ENCODE data around the gene GRIA4.
A peak's percentile ranks its signal among the peaks of the same experiment; 100 is the strongest.

The GRIA4 gene

DNA sequence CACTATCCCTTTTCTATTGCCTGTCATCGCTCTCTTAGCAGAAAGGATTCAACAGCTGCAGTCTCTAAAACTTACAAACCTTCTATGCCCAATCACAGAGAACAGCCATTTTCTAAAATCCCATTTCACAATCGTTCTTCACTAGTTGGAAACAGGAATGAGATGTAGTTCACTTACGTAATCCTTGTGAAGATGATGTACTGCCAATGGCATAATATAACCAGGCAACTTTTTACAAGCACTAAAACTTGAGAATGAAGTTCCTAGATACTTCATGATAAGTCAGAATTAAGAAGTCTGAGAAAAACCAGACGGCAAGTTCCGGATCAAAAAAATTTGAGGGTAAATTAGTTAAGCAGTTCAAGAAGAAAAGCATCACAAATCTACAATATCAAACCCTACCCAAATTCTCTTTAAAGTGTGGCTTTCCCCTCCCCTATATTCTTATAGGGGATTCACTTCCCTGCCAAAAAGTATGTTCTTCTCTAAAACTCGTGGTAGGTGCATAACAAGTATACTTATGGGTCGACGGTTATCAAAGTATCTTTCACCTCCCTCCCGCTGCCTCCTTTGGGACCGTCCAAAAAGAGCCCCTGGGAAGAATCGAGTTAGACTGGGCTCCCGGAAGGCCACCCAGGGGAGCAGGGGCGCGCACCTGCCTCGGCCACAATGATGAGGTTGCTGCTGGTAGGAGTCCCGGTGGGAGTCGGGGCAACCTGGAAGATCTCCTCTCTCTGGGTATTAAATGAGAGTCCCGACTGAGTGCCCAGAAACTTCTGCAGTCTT, 411.5 kb downstream of the GRIA4 start:
- DNase-seq, result peak; percentile 23

DNA sequence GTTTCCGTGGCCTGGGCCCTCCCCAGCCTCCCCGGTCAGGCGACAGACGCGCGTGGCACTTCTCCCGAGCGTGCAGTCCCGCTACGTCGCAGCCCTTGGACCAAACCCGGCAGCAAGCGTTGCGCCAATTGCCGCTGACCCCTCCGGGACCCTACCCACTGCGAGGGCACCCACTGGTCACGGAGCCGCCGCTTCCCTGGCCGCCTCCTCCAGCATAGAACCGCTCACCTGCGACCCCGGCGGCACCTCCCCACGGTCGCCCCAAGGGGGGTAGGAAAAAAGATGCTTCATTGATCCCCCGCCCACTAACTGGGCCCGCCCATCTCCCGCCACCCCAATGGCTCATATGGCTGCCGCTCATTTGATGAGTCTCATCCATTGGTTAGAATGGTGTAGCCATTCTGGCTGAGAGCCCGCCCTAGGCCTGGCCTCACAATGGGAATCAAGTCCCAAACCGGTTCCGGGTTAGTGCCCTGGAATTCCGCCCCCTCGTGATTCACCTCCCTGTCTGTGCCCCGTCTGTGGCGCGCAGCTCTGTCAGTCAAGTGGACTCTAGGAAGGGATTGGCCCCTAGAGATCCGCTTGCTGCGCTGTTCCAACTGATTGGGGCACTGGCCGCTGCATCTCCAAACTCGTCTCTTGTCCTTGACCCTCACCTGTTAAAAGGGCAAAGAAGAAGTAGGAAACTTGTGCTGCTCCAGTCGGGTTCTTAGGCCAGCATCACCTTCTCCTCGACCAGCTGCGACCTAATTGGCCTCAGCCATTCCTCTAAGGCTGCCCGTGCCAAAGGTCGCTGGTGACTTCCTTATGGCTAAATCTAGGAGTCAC, 412.3 kb downstream of the GRIA4 start, which contains the start of gene MSANTD4:
MSANTD4 (minus strand) TSS at position 274 of the 828 bp plus-strand sequence. CDS start 11,323 bp downstream, outside the sequence.
- peak; percentile 99 for DNase-seq

DNA sequence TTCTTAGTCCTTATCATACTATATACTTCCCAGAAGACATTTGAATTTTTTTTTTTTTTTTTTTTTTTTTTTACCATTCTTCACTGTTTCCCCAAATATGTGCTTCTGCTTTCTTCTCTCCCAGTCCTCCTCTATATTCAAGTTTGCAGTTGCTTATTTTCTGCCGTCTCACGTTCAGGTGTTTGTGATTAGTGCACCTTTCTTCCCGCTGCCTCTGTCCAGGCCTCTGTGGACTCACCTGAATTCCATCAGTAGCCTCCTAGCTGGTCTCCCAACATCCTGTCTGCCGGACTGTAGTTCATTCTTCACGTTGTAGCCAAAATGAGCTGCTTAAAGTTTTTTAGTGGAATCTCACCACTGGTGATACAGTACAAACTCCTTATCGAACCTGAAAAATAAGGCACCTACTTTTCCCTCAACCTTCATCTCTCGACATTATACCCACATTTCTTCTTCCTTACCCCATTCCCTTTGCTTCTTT, 413.0 kb downstream of the GRIA4 start:
- no peak for DNase-seq

DNA sequence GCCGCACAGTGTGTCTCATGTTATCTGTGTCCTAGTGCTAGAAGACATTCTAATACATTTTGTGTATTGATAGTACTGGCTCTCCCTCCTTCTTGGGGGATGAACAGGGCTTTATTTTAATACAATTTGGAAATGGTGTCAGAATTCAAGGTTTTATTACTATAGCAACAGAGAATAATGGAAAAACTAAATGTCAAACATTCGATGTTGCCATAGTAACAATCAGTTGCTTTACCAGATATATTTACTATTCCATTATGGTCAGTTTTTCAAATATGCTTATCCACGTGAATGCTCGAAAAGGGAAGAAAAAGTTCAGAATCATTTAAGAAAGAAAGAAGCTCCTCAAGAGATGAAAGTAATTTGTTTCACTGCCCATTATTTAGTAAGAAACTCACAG, 420.7 kb downstream of the GRIA4 start:
- no peak for DNase-seq

DNA sequence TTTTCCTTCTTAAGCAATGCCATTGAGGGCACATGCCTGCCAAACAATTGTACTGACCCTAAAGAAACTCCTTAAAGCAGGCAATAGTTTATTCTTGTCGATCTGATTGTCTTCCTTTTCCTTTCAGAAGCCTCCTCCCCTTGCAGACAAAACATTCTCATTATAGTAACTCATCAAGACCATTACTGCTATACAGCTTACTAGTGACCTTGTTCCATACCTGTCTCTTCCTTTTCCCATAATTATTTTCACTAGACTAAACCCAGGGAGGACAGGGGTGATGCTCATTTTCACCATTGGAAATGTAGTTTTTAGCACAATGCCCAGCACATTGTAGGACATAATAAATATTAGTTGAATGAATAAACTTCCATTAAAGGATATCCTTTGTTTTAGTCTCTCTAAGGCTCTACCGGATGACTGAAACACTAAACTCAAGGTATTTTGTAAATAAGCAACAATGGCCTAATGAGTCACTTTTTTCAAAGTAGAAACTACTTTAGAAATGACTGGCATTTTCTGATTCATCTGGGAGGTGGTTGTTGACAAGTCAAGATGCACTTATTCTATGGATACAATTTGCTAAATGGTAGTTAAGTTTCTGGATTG, 421.4 kb downstream of the GRIA4 start:
- DNase-seq, result no peak
